Activated CD4-positive, alpha-beta T cell treated with anti-CD3 and anti-CD28 coated beads, Interleukin-2, amount 50 U/mL, for 48 hours (primary cell): ENCODE results near the gene DPP4.

Source experiments
- DNase-seq, 2 experiments: peaks; one replicate each; pipeline ENCODE4 v3.0.0-alpha.2; 2020

Gene DPP4

GRCh38 chr2:162073888-162074631 is at the start of gene DPP4:
Gene DPP4 (minus strand): TSS chr2:162074215. CDS start chr2:162073981, 234 bp downstream.
- peak; percentile 60 to 67 for DNase-seq

- DNase-seq: no peak
These were observed 44.4 kb upstream of the DPP4 start for GRCh38 chr2:162118166-162119031.

- DNase-seq: no peak
These were observed 42.3 kb upstream of the DPP4 start for GRCh38 chr2:162116352-162116751.

GRCh38 chr2:162115076-162115475 is 41.1 kb upstream of the DPP4 start:
- DNase-seq: no peak

- DNase-seq: no peak
These were observed 40.3 kb upstream of the DPP4 start for GRCh38 chr2:162114271-162114670.

- DNase-seq: no peak
These were observed 39.8 kb upstream of the DPP4 start for GRCh38 chr2:162113776-162114168.

- DNase-seq: no peak
These were observed 39.2 kb upstream of the DPP4 start for GRCh38 chr2:162113088-162113775.

GRCh38 chr2:162111958-162112850 is 38.2 kb upstream of the DPP4 start:
- no peak for DNase-seq

- no peak for DNase-seq
These were observed 33.4 kb upstream of the DPP4 start for GRCh38 chr2:162107361-162107901.

- DNase-seq: no peak
These were observed 32.7 kb upstream of the DPP4 start for GRCh38 chr2:162106746-162107145.

GRCh38 chr2:162106146-162106551 is 32.1 kb upstream of the DPP4 start:
- no peak for DNase-seq

GRCh38 chr2:162103443-162104009 is 29.5 kb upstream of the DPP4 start:
- DNase-seq: no peak

- DNase-seq: no peak
These were observed 26.6 kb upstream of the DPP4 start for GRCh38 chr2:162100579-162100978.

- no peak for DNase-seq
These were observed 25.8 kb upstream of the DPP4 start for GRCh38 chr2:162099836-162100235.

GRCh38 chr2:162092658-162093556 is 18.9 kb upstream of the DPP4 start:
- DNase-seq: no peak

- no peak for DNase-seq
These were observed 18.0 kb upstream of the DPP4 start for GRCh38 chr2:162092008-162092390.

GRCh38 chr2:162091325-162092007 is 17.5 kb upstream of the DPP4 start:
- DNase-seq: no peak

- no peak for DNase-seq
These were observed 16.1 kb upstream of the DPP4 start for GRCh38 chr2:162090109-162090508.

- no peak for DNase-seq
These were observed 12.9 kb upstream of the DPP4 start for GRCh38 chr2:162086904-162087303.
